HepG2 (cell line): ENCODE results near the gene TMEM151A. TPM values are rescaled to one million over a fixed set of nuclear protein-coding genes. Genes with fewer than 3 reads are reported as not detected.
A peak's percentile ranks its signal among the peaks of the same experiment; 100 is the strongest.

ENCODE experiments used
- MAFK ChIP-seq, 2 experiments: IDR thresholded peaks in 1 of 2; conservative IDR thresholded peaks in 1 of 2; 2 replicates each; pipeline ENCODE4 v1.6.1; 2011; ENCODE audit warnings: improper control_type of control experiment in 2 of 2, low read length in 2 of 2
- MED8 ChIP-seq: sonication (generic); formaldehyde crosslinking; IDR thresholded peaks from 2 replicates; pipeline ENCODE4 v1.8.1; 2023; ENCODE audit warnings: mild to moderate bottlenecking, missing genetic modification reagents; ENCODE audit not compliant: insufficient replicate concordance
- PTBP1 ChIP-seq: fragments of 200-400 bp; formaldehyde crosslinking; IDR thresholded peaks from 2 replicates; pipeline ENCODE4 v1.6.1; 2018; ENCODE audit warnings: low read length, low read depth; ENCODE audit not compliant: poor library complexity, severe bottlenecking
- ZNF138 ChIP-seq: sonication (generic); formaldehyde crosslinking; IDR thresholded peaks from 2 replicates; pipeline ENCODE4 v1.5.0; 2020; ENCODE audit warnings: mild to moderate bottlenecking, low read depth, missing genetic modification reagents
- ZNF160 ChIP-seq: sonication (generic); formaldehyde crosslinking; IDR thresholded peaks from 2 replicates; pipeline ENCODE4 v1.8.0; 2022; ENCODE audit warnings: mild to moderate bottlenecking, inconsistent platforms, missing genetic modification reagents
- ZNF230 ChIP-seq: sonication (generic); formaldehyde crosslinking; IDR thresholded peaks from 2 replicates; pipeline ENCODE4 v1.4.0; 2020; ENCODE audit warnings: mild to moderate bottlenecking, missing genetic modification reagents
- ZNF235 ChIP-seq: sonication (generic); formaldehyde crosslinking; IDR thresholded peaks from 2 replicates; pipeline ENCODE4 v1.8.1; 2023; ENCODE audit warnings: mild to moderate bottlenecking, missing genetic modification reagents, borderline replicate concordance
- ZNF552 ChIP-seq: sonication (generic); formaldehyde crosslinking; IDR thresholded peaks from 2 replicates; pipeline ENCODE4 v1.9.0; 2022; ENCODE audit warnings: missing genetic modification reagents, mild to moderate bottlenecking, borderline replicate concordance
- polyA plus RNA-seq, 8 experiments: library from polyadenylated mRNA; depleted of rRNA in 3 of 8; stranded (reverse) in 7 of 8; unstranded in 1 of 8; fragments of >200 nt; fragmentation: Illumina TruSeq in 4 of 8; extraction: Trizol in 4 of 8; gene quantifications; 2 replicates each; pipeline versions ENCODE4 v1.2.1 to v1.2.3, GENCODE V29; 2011 to 2016; ENCODE audit warnings: low read depth in 4 of 8, missing spikeins in 1 of 8, mixed read lengths in 1 of 8; ENCODE audit not compliant: insufficient read depth in 1 of 8
- total RNA-seq, 5 experiments: library from RNA; depleted of rRNA; stranded (reverse); fragments of >200 nt; fragmentation: Illumina TruSeq; extraction: Trizol; gene quantifications; 2 replicates each; pipeline ENCODE4 v1.2.3, GENCODE V29; 2016; ENCODE audit warnings: low read depth in 1 of 5
- TF ChIP-seq, protein P1 (sequence below): IDR thresholded peaks from 2 replicates; pipeline ENCODE4 v1.4.0; 2020; ENCODE audit warnings: mild to moderate bottlenecking, missing genetic modification reagents
- TF ChIP-seq, protein P2 (sequence below): sonication (generic); formaldehyde crosslinking; IDR thresholded peaks from 2 replicates; pipeline ENCODE4 v1.4.0; 2020; ENCODE audit warnings: mild to moderate bottlenecking, low read depth, missing genetic modification reagents
- TF ChIP-seq, protein P3 (sequence below): sonication (generic); formaldehyde crosslinking; IDR thresholded peaks from 2 replicates; pipeline ENCODE4 v1.5.0; 2020; ENCODE audit warnings: missing genetic modification reagents
- TF ChIP-seq, protein P4 (sequence below): sonication (generic); formaldehyde crosslinking; IDR thresholded peaks from 2 replicates; pipeline ENCODE4 v1.5.1; 2020; ENCODE audit warnings: missing genetic modification reagents, mild to moderate bottlenecking, borderline replicate concordance
- TF ChIP-seq, protein P5 (sequence below): sonication (generic); formaldehyde crosslinking; IDR thresholded peaks from 2 replicates; pipeline ENCODE4 v1.8.0; 2022; ENCODE audit warnings: mild to moderate bottlenecking, missing genetic modification reagents; ENCODE audit not compliant: insufficient replicate concordance

The TMEM151A gene
- total and polyA plus RNA-seq, 2 of the 13 experiments (the other 11 are each of a cell fraction or from before 2014, with no cell fraction given) = 0.18 to 0.33 TPM

DNA sequence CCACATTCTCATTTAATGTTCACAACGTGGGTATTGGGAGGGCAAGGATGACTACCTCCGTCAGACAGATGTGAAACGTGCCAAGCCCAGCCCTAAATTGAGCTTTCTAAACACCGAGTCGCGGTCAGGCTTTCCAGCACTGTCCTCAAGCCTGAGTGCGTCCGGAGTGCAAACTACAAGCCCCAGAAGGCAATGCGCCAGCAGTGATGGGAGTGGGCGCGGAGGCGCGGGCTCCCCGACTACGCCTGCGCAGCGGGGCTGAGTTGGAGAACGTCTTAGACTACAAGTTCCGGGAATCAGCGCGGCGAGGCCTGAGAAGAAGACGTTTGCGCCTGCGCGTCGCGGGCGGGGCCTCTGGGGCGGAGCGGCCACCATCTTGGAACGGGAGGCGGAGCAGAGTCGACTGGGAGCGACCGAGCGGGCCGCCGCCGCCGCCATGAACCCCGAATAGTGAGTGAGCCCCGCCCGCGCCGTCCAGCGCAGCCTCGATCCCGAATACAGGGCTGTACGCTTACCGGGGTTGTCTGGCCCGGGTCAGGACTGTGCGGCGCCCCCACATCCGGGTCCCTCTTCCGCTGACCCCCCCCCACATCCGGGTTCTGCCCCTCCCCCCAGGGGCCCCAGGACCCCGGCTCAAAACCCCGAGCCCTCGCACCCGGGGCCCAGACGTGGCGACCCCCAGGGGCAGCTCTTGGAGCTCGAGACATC, 23.3 kb upstream of the TMEM151A start, which contains the start of gene RAB1B (continued):
- TF ChIP-seq, protein P1, sequence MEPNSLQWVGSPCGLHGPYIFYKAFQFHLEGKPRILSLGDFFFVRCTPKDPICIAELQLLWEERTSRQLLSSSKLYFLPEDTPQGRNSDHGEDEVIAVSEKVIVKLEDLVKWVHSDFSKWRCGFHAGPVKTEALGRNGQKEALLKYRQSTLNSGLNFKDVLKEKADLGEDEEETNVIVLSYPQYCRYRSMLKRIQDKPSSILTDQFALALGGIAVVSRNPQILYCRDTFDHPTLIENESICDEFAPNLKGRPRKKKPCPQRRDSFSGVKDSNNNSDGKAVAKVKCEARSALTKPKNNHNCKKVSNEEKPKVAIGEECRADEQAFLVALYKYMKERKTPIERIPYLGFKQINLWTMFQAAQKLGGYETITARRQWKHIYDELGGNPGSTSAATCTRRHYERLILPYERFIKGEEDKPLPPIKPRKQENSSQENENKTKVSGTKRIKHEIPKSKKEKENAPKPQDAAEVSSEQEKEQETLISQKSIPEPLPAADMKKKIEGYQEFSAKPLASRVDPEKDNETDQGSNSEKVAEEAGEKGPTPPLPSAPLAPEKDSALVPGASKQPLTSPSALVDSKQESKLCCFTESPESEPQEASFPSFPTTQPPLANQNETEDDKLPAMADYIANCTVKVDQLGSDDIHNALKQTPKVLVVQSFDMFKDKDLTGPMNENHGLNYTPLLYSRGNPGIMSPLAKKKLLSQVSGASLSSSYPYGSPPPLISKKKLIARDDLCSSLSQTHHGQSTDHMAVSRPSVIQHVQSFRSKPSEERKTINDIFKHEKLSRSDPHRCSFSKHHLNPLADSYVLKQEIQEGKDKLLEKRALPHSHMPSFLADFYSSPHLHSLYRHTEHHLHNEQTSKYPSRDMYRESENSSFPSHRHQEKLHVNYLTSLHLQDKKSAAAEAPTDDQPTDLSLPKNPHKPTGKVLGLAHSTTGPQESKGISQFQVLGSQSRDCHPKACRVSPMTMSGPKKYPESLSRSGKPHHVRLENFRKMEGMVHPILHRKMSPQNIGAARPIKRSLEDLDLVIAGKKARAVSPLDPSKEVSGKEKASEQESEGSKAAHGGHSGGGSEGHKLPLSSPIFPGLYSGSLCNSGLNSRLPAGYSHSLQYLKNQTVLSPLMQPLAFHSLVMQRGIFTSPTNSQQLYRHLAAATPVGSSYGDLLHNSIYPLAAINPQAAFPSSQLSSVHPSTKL (CRISPR knock-in tag) = peak; percentile 6; the same call in 1 of the 2 replicates
- TF ChIP-seq ZNF552 = no peak
- TF ChIP-seq, protein P2, sequence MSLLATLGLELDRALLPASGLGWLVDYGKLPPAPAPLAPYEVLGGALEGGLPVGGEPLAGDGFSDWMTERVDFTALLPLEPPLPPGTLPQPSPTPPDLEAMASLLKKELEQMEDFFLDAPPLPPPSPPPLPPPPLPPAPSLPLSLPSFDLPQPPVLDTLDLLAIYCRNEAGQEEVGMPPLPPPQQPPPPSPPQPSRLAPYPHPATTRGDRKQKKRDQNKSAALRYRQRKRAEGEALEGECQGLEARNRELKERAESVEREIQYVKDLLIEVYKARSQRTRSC (CRISPR knock-in tag) = no peak
- no peak for TF ChIP-seq ZNF230 (CRISPR knock-in tag)
- TF ChIP-seq PTBP1 = no peak
- TF ChIP-seq, protein P3, sequence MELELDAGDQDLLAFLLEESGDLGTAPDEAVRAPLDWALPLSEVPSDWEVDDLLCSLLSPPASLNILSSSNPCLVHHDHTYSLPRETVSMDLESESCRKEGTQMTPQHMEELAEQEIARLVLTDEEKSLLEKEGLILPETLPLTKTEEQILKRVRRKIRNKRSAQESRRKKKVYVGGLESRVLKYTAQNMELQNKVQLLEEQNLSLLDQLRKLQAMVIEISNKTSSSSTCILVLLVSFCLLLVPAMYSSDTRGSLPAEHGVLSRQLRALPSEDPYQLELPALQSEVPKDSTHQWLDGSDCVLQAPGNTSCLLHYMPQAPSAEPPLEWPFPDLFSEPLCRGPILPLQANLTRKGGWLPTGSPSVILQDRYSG (CRISPR knock-in tag) = no peak
- TF ChIP-seq, protein P4, sequence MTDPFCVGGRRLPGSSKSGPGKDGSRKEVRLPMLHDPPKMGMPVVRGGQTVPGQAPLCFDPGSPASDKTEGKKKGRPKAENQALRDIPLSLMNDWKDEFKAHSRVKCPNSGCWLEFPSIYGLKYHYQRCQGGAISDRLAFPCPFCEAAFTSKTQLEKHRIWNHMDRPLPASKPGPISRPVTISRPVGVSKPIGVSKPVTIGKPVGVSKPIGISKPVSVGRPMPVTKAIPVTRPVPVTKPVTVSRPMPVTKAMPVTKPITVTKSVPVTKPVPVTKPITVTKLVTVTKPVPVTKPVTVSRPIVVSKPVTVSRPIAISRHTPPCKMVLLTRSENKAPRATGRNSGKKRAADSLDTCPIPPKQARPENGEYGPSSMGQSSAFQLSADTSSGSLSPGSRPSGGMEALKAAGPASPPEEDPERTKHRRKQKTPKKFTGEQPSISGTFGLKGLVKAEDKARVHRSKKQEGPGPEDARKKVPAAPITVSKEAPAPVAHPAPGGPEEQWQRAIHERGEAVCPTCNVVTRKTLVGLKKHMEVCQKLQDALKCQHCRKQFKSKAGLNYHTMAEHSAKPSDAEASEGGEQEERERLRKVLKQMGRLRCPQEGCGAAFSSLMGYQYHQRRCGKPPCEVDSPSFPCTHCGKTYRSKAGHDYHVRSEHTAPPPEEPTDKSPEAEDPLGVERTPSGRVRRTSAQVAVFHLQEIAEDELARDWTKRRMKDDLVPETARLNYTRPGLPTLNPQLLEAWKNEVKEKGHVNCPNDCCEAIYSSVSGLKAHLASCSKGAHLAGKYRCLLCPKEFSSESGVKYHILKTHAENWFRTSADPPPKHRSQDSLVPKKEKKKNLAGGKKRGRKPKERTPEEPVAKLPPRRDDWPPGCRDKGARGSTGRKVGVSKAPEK (CRISPR knock-in tag) = no peak
- TF ChIP-seq ZNF160 (CRISPR knock-in tag) = no peak
- no peak for TF ChIP-seq MED8 (CRISPR knock-in tag)
- TF ChIP-seq, protein P5, sequence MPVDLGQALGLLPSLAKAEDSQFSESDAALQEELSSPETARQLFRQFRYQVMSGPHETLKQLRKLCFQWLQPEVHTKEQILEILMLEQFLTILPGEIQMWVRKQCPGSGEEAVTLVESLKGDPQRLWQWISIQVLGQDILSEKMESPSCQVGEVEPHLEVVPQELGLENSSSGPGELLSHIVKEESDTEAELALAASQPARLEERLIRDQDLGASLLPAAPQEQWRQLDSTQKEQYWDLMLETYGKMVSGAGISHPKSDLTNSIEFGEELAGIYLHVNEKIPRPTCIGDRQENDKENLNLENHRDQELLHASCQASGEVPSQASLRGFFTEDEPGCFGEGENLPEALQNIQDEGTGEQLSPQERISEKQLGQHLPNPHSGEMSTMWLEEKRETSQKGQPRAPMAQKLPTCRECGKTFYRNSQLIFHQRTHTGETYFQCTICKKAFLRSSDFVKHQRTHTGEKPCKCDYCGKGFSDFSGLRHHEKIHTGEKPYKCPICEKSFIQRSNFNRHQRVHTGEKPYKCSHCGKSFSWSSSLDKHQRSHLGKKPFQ (CRISPR knock-in tag) = no peak
- TF ChIP-seq ZNF235 (CRISPR knock-in tag) = 0 out of 2 replicates have a peak, but pooled peaks have one; percentile 82
- no peak for TF ChIP-seq ZNF138 (CRISPR knock-in tag)
- no peak for TF ChIP-seq MAFK (conservative IDR thresholded peaks at IDR 0.05 in 1 of 2, IDR thresholded peaks at IDR 0.05 in 1 of 2; ENCODE audit: low read length in 2 of 2)
